Measurements from ENCODE around the gene CHIC2.

DNA sequence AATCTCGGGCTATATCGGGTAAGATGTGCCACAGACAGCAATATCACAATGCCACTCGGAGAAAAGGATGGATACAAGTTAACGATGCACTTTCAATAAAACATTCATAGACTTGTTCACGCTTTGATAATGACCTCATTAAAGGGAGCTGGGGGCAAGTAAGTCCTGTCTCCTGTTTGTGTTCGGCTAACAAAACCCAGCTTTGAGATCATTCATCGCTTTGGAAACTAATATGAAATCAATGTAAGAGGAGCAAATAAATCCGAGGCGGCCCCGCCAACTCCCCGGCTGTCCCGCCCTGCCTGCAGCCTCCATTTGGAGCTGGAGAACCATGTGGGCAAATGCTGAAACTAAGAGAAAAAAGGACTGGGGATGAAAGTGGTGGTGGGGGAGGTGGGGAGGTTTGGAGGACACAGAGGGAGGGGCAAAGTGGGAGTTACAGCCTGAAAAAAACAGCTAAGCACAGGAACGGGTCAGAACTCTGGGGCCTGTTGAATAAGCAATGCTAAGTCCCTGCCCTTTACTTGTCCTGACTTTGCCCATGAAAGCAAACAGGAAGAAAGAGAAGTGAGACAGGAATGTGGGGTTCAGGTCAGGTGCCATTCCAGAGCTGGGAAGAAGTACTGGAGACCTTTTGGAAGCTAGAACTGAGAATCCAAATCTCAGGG, 32.0 kb upstream of the CHIC2 start:
- TF ChIP-seq EZH2phosphoT487 (IDR thresholded peaks at IDR 0.05; ENCODE audit: borderline replicate concordance) (no peak), POLR2AphosphoS5 (IDR thresholded peaks at IDR 0.05; ENCODE audit: low read depth, low read length) (no peak), EGR1 (IDR thresholded peaks at IDR 0.05; ENCODE audit: low read depth) (no peak), ELF1 (IDR thresholded peaks at IDR 0.05; ENCODE audit: borderline replicate concordance, low read depth) (no peak), SRF (IDR thresholded peaks at IDR 0.05; ENCODE audit: low read depth) (no peak), TCF7L2 (IDR thresholded peaks at IDR 0.05; ENCODE audit: borderline replicate concordance, extremely low read depth, insufficient read depth, insufficient read length) (no peak), EZH2 (IDR thresholded peaks at IDR 0.05) (no peak), POLR2A (IDR thresholded peaks at IDR 0.05; ENCODE audit: borderline replicate concordance, extremely low read depth, insufficient read depth, insufficient read length) (no peak)
- TF ChIP-seq, protein P1, sequence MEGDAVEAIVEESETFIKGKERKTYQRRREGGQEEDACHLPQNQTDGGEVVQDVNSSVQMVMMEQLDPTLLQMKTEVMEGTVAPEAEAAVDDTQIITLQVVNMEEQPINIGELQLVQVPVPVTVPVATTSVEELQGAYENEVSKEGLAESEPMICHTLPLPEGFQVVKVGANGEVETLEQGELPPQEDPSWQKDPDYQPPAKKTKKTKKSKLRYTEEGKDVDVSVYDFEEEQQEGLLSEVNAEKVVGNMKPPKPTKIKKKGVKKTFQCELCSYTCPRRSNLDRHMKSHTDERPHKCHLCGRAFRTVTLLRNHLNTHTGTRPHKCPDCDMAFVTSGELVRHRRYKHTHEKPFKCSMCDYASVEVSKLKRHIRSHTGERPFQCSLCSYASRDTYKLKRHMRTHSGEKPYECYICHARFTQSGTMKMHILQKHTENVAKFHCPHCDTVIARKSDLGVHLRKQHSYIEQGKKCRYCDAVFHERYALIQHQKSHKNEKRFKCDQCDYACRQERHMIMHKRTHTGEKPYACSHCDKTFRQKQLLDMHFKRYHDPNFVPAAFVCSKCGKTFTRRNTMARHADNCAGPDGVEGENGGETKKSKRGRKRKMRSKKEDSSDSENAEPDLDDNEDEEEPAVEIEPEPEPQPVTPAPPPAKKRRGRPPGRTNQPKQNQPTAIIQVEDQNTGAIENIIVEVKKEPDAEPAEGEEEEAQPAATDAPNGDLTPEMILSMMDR (IDR thresholded peaks at IDR 0.05 in 2 of 3, conservative IDR thresholded peaks at IDR 0.05 in 1 of 3; ENCODE audit: borderline replicate concordance in 1 of 3, insufficient read depth in 1 of 3, low read depth in 2 of 3, low read length in 2 of 3) = no peak
- TF ChIP-seq, protein P2, sequence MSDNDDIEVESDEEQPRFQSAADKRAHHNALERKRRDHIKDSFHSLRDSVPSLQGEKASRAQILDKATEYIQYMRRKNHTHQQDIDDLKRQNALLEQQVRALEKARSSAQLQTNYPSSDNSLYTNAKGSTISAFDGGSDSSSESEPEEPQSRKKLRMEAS (IDR thresholded peaks at IDR 0.05) = no peak
